ENCODE measurements around the gene RRAS.

GRCh38 chr19:49599378-49600295 is 40.3 kb downstream of the RRAS start:
- TF ChIP-seq, protein P1, sequence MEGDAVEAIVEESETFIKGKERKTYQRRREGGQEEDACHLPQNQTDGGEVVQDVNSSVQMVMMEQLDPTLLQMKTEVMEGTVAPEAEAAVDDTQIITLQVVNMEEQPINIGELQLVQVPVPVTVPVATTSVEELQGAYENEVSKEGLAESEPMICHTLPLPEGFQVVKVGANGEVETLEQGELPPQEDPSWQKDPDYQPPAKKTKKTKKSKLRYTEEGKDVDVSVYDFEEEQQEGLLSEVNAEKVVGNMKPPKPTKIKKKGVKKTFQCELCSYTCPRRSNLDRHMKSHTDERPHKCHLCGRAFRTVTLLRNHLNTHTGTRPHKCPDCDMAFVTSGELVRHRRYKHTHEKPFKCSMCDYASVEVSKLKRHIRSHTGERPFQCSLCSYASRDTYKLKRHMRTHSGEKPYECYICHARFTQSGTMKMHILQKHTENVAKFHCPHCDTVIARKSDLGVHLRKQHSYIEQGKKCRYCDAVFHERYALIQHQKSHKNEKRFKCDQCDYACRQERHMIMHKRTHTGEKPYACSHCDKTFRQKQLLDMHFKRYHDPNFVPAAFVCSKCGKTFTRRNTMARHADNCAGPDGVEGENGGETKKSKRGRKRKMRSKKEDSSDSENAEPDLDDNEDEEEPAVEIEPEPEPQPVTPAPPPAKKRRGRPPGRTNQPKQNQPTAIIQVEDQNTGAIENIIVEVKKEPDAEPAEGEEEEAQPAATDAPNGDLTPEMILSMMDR (IDR thresholded peaks at IDR 0.05), result no peak
- TF ChIP-seq ZFX (IDR thresholded peaks at IDR 0.05; ENCODE audit: borderline replicate concordance), result no peak

Data from 22Rv1 (cell line).